AG10803 (cell line): ENCODE results near the gene PTPRM.

Experiments used
- DNase-seq: peaks from one replicate; pipeline ENCODE4 v3.0.0; 2010; ENCODE audit warnings: low read depth
- H3K4me3 ChIP-seq: 2 replicates; pipeline ENCODE4 v1.5.1; 2011; ENCODE audit warnings: mild to moderate bottlenecking, low read length, control low read depth
- TF ChIP-seq, protein P1 (sequence below): conservative IDR thresholded peaks from 2 replicates; pipeline ENCODE4 v1.5.1; 2011; ENCODE audit warnings: mild to moderate bottlenecking, low read length, control low read depth, inconsistent platforms

The PTPRM gene

GRCh38 chr18:8124232-8125146, 557.4 kb downstream of the PTPRM start:
- TF ChIP-seq, protein P1, sequence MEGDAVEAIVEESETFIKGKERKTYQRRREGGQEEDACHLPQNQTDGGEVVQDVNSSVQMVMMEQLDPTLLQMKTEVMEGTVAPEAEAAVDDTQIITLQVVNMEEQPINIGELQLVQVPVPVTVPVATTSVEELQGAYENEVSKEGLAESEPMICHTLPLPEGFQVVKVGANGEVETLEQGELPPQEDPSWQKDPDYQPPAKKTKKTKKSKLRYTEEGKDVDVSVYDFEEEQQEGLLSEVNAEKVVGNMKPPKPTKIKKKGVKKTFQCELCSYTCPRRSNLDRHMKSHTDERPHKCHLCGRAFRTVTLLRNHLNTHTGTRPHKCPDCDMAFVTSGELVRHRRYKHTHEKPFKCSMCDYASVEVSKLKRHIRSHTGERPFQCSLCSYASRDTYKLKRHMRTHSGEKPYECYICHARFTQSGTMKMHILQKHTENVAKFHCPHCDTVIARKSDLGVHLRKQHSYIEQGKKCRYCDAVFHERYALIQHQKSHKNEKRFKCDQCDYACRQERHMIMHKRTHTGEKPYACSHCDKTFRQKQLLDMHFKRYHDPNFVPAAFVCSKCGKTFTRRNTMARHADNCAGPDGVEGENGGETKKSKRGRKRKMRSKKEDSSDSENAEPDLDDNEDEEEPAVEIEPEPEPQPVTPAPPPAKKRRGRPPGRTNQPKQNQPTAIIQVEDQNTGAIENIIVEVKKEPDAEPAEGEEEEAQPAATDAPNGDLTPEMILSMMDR = no peak

GRCh38 chr18:8130096-8130495, 563.0 kb downstream of the PTPRM start:
- TF ChIP-seq, protein P1 = no peak
- DNase-seq = no peak
- no peak overlapping the region for H3K4me3 ChIP-seq

More at GRCh38 chr18:8124232-8125146, 557.4 kb downstream of the PTPRM start:
- H3K4me3 ChIP-seq = no peak overlapping the region
- DNase-seq = no peak

DNA sequence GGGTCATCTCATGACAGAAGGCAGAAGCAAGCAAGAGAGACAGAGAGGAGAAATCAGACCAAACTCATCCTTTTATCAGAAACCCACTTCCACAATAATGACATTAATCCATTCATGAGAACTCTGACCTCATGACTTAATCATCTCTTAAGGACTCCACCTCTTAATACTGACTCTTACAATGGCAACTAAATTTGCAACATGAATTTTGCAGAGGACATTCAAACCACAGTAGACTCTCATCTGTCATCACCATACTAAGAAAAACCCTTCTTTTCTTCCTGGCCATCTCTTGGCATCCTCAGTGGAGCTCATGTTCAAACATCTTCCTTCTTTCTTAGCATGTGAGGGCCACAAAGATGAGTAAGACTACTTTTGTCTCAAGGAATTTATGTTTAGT, 565.9 kb downstream of the PTPRM start:
- no peak for DNase-seq
- TF ChIP-seq, protein P1 = no peak
- H3K4me3 ChIP-seq = no peak overlapping the region

GRCh38 chr18:8133888-8134287, 566.8 kb downstream of the PTPRM start:
- TF ChIP-seq, protein P1 = no peak
- no peak overlapping the region for H3K4me3 ChIP-seq
- DNase-seq = no peak

DNA sequence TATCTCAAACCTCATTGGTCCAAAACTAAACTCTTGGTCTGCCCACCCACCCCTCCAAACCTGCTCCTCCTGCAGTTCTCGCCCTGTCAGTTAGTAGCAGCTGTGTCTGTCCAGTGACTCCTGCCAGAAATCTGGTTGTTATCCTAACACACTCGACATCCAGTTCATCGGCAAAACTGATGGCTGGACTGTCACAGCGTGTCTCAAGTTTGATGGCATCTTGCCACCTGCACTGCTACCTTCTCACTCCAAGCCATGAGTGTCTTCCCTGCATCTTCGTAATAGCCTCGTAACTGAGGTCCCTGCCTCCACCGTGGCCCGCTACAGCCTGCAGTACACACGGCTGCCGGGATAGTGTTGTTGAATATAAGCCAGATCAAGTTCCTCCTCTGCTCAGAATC, 572.0 kb downstream of the PTPRM start:
- no peak for DNase-seq
- TF ChIP-seq, protein P1 = no peak
- no peak overlapping the region for H3K4me3 ChIP-seq

GRCh38 chr18:8139891-8140406, 572.8 kb downstream of the PTPRM start:
- TF ChIP-seq, protein P1 = no peak
- H3K4me3 ChIP-seq = no peak overlapping the region
- peak; percentile 28 for DNase-seq
